ENCODE measurements around the gene TFDP2. TPM values are rescaled to one million over a fixed set of nuclear protein-coding genes. Genes with fewer than 3 reads are reported as not detected.

Gene TFDP2
- total RNA-seq, 1 donor from 2014 or later = 41.3 TPM

DNA sequence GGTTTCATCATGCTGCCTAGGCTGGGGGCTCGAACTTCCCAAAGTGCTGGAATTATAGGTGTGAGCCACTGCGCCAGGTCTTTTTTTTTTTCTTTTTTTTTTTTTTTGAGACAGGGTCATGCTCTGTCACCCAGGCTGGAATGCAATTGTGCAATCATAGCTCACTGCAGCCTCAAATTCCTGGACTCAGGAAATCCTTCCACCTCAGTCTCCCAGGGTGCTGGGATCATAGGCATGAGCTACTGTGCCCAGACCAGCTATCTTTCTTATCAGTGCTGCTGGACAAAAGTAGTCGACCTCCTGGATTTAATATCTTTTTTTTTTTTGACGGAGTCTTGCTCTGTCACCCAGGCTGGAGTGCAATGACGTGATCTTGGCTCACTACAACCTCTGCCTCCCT is 60.8 kb downstream of the TFDP2 start:
- Histone ChIP-seq H3K36me3 (no peaks in the 10 kb centered on the region), H3K4me3 (no peak overlapping the region), H3K9me3 (no peaks in the 10 kb centered on the region), H3K4me1 (no peaks in the 10 kb centered on the region), H3K27ac (no peak overlapping the region), H3K27me3 (ENCODE audit: low read depth) (no peaks in the 10 kb centered on the region)
- ATAC-seq = no peak
- no peak for DNase-seq
- TF ChIP-seq, protein P1, sequence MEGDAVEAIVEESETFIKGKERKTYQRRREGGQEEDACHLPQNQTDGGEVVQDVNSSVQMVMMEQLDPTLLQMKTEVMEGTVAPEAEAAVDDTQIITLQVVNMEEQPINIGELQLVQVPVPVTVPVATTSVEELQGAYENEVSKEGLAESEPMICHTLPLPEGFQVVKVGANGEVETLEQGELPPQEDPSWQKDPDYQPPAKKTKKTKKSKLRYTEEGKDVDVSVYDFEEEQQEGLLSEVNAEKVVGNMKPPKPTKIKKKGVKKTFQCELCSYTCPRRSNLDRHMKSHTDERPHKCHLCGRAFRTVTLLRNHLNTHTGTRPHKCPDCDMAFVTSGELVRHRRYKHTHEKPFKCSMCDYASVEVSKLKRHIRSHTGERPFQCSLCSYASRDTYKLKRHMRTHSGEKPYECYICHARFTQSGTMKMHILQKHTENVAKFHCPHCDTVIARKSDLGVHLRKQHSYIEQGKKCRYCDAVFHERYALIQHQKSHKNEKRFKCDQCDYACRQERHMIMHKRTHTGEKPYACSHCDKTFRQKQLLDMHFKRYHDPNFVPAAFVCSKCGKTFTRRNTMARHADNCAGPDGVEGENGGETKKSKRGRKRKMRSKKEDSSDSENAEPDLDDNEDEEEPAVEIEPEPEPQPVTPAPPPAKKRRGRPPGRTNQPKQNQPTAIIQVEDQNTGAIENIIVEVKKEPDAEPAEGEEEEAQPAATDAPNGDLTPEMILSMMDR (IDR thresholded peaks at IDR 0.05) = no peak
- intact Hi-C loops (cut with DNase I) = no loop called here

DNA sequence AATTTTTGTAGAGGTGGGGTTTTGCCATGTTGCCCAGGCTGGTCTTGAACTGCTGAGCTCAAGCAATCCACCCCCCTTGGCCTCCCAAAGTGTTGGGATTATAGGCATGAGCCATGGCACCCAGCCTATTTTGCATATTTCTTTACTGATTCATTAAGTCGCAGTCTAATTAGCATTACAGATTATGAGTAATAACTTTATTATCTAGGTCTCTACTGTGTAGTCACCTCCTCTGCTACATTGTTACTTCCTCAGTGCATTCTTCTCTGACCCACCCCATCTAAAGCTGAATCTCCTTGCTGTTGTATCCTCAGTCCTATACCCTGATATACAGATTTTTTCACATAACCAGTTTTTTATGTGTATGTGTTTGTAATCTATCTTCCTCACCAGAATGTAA is 61.7 kb downstream of the TFDP2 start:
- Histone ChIP-seq H3K36me3 (no peaks in the 10 kb centered on the region), H3K4me1 (no peaks in the 10 kb centered on the region), H3K27ac (no peak overlapping the region), H3K9me3 (peaks cover 4% of the 10 kb centered on the region), H3K27me3 (ENCODE audit: low read depth) (no peaks in the 10 kb centered on the region), H3K4me3 (no peak overlapping the region)
- DNase-seq (no peak), ATAC-seq (no peak)
- TF ChIP-seq, protein P1 (IDR thresholded peaks at IDR 0.05) = no peak
- intact Hi-C loops (cut with DNase I) = no loop called here

DNA sequence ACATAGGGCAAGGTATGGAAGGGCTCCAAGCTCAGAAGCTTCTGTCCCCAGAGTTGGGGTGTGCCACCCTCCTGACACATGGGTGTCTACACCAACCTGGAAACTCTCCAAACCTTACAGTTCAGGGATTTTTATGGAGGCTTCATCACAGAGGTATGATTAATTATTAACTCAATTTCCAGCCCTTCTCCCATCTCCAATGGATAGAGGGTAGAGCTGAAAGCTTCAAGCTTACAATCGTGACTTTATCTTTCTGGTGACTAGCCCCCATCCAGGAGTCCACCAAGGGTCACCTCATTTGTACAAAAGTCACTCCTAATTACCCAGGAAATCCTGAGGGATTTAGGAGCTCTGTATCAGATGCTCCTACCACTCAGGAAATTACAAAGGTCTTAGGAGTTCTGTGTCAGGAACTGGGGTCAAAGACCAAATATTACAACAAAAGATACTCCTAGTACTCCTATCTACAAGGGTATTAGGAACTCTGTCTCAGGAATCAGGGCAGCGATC is 62.7 kb downstream of the TFDP2 start:
- no peaks in the 10 kb centered on the region for H3K36me3 ChIP-seq
- intact Hi-C loops (cut with DNase I) = no loop called here
- H3K27me3 ChIP-seq (ENCODE audit: low read depth) = no peaks in the 10 kb centered on the region
- no peaks in the 10 kb centered on the region for H3K4me1 ChIP-seq
- ATAC-seq = no peak
- H3K4me3 ChIP-seq = no peak overlapping the region
- no peak for DNase-seq
- H3K27ac ChIP-seq = no peak overlapping the region
- peaks cover 4% of the 10 kb centered on the region for H3K9me3 ChIP-seq
- TF ChIP-seq, protein P1 (IDR thresholded peaks at IDR 0.05) = no peak

DNA sequence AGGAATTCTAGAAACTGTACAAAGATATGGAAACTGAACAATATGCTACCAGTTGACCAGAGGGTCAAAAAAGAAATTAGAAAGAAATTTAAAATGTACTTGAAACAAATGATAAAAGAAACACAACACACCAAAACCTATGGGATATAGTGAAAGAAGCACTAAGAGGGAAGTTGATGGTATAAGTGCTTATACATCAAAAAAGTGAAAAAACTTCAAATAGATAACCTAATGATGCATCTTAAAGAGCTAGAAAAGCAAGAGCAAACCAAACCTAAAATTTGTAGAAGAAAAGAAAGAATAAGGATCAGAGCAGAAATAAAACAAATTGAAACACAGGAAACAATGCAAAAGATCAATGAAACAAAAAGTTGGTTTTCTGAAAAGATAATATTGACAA is 68.2 kb downstream of the TFDP2 start:
- Histone ChIP-seq H3K27ac (no peak overlapping the region), H3K27me3 (ENCODE audit: low read depth) (no peaks in the 10 kb centered on the region), H3K4me3 (no peak overlapping the region), H3K9me3 (peaks cover 4% of the 10 kb centered on the region), H3K4me1 (no peaks in the 10 kb centered on the region), H3K36me3 (no peaks in the 10 kb centered on the region)
- DNase-seq (no peak), ATAC-seq (no peak)
- TF ChIP-seq, protein P1 (IDR thresholded peaks at IDR 0.05) = no peak
- intact Hi-C loops (cut with DNase I) = no loop called here

DNA sequence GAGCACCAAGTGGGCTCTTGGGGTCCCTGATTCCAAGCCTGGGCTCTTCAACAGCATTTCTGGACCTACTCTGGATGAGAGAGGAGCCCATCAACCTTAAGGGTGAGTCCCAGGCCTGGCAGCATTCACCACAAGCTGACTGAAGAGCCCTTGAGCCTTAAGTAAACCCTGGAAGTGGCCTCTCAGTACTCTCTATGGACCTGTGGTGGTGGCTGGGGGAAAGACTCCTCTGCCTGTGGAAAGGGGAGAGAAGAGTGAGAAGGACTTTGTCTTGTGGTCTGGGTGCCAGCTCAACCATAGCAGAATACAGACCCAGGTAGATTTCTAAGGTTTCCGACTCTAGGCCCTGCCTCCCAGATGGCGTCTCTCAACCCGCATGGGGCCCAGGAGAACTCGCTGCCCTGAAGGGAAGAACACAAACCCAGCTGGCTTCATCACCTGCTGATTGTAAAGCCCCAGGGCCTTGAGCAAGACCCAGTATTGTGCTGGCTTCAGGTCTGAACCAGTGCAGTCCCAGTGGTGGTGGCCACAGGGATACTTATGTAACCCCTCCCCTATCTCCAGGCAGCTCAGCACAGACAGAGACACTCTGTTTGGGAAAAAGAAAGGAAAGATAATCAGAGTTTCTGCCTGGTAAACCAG is 71.4 kb downstream of the TFDP2 start:
- Histone ChIP-seq H3K9me3 (no peaks in the 10 kb centered on the region), H3K4me3 (no peak overlapping the region), H3K27me3 (ENCODE audit: low read depth) (no peaks in the 10 kb centered on the region), H3K4me1 (no peaks in the 10 kb centered on the region), H3K27ac (no peak overlapping the region), H3K36me3 (no peaks in the 10 kb centered on the region)
- TF ChIP-seq, protein P1 (IDR thresholded peaks at IDR 0.05) = no peak
- DNase-seq (peak; percentile 61), ATAC-seq (peak; percentile 96 to 99)
- intact Hi-C loops (cut with DNase I) = no loop called here
